Stimulated activated CD8-positive, alpha-beta memory T cell treated with anti-CD3 and anti-CD28 coated beads, Interleukin-7, amount 100 ng/mL, for 1 hour (primary cell): ENCODE measurements around the gene DNMT3L.
"Not testable (repeated sequence)": the region's sequence is repeated elsewhere in the genome, so short reads cannot be mapped to it uniquely, and the experiment has no call there.

Experiments used
- DNase-seq, 2 donors: peaks; one replicate each; pipeline ENCODE4 v3.0.0-alpha.2; 2020; ENCODE audit warnings: low read depth in 2 of 2

Gene DNMT3L

GRCh38 chr21:44294391-44295162 lies 32.9 kb upstream of the DNMT3L start:
- no peak for DNase-seq

GRCh38 chr21:44293551-44294231 lies 32.0 kb upstream of the DNMT3L start:
- no peak for DNase-seq

- no peak for DNase-seq
Observed at GRCh38 chr21:44292812-44293195, 31.1 kb upstream of the DNMT3L start.

DNA sequence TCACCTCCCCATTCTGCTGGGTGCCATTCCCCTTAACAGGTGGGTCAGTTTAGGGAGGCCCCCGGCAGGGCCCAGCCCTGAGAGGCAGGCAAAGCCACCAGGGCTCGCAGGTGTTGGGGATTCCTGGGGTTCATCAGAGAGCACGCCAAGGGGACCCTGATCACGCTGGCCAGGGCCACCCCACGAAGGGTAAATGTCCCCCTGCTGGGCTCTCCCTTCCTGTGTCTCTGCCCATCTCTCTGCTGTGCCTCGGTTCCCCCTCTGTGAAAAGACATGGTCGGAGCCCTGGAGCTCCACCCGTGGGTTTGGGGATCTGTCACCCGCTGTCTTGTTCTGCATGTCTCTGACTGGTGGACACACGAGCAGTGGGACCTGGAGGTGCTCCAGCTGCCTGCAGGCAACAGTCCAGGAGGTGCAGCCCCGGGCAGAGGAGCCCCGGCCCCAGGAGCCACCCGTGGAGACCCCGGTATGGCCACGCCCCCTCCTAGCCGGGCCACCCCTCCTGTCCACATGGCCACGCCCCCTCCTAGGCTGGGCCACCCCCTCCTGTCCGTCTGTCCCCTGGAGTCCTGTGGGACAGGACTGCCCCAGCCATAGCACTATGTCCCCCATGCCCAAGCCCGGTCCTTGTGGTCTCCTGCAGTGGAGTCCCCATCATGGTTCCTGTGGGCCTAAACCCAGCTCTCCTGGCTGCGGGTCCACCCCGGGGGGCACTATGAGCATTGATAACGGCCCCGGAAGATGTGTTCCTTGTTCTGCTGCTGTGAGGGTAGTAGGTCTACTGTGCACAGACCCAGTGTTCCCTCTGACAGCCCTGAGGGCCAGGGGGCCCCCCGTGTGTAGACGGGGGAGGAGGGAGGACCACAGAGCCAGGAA lies 30.5 kb upstream of the DNMT3L start:
- no peak for DNase-seq

- DNase-seq = no peak
Observed at GRCh38 chr21:44291078-44291935, 29.6 kb upstream of the DNMT3L start.

- DNase-seq = no peak
Observed at GRCh38 chr21:44290327-44291077, 28.8 kb upstream of the DNMT3L start.

DNA sequence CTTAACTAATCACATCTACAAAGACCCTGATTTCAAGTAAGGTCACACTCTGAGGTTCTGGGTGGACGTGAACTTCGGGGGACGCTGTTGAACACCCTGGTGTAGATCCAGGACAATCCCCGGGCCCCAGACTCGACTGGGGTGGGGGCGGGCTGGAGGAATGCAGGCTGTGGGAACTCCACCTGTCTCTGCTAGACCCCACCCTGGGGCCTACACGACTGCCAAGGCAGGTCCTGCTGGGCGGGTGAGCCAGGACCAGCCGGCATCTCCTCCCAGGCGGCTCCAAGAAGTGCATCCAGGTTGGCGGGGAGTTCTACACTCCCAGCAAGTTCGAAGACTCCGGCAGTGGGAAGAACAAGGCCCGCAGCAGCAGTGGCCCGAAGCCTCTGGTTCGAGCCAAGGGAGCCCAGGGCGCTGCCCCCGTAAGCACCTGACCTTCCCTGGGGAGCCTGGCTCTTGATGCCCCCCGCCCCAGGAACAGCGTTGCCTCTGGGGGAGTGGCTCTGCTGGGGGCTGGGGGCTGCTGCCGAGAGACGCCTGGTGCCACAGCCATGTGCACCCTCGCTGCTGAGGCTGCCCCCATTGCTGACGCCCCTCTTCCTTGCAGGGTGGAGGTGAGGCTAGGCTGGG lies 27.8 kb upstream of the DNMT3L start:
- no peak for DNase-seq

- DNase-seq = no peak
Observed at GRCh38 chr21:44288251-44289110, 26.8 kb upstream of the DNMT3L start.

- no peak for DNase-seq
Observed at GRCh38 chr21:44286716-44287632, 25.3 kb upstream of the DNMT3L start.

DNA sequence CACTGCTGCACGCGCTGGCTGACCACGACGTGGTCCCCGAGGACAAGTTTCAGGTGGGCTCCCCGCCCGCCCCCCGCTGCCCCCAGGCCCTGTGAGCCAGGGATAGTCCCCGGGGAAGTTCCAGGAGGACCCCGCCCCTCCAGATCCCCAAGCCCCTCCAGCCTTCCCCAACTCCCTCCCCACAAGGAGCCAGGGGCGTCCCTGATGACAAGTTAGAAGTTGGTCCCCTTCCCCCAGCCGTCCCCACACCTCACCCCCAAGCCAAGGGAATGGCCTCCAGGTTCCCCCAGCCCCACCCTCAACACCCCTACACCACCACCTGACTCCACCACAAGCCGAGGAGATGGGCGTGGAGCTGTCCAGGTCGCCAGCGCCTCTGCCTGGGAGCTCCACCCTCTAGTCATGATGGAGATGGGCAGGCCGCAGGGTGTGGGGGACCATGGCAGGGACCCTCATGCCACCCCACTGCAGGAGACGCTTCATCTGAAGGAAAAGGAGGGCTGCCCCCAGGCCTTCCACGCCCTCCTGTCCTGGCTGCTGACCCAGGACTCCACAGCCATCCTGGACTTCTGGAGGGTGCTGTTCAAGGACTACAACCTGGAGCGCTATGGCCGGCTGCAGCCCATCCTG lies 24.5 kb upstream of the DNMT3L start:
- no peak for DNase-seq

GRCh38 chr21:44285138-44285992 lies 23.7 kb upstream of the DNMT3L start, which contains the start of gene AIRE:
Gene AIRE (plus strand): TSS chr21:44285876. CDS start chr21:44286007, 131 bp downstream.
- DNase-seq = no peak

DNA sequence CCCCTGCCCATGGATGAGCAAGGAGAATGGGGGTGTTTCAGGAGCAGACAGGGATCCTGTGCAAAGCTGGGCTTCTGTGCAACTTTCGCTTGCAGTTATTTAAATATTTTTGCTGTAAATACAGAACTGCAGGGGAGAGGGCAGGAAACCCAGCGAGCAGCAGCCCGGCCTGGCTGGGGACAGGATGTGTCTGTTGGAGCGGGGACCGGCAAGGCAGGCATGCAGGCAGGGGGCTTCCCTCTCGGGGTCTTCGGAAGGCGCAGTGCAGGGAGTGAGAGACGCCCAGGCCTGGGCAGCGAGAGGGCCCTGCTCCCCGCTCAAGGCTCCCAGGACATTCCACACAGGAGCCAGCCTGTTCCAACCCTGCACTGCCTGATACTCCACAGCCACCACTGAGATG lies 22.3 kb upstream of the DNMT3L start:
- DNase-seq = no peak

- not testable (repeated sequence) for DNase-seq
Observed at GRCh38 chr21:44283211-44283785, 21.6 kb upstream of the DNMT3L start.

GRCh38 chr21:44282370-44282769 lies 20.7 kb upstream of the DNMT3L start:
- no peak for DNase-seq

- DNase-seq = no peak
Observed at GRCh38 chr21:44281801-44282200, 20.1 kb upstream of the DNMT3L start.
